OCI-LY7 (cell line): ENCODE results near the gene DMD. TPM values are rescaled to one million over a fixed set of nuclear protein-coding genes. Genes with fewer than 3 reads are reported as not detected.

Experiments used
- BruUV-seq: library from RNA; stranded (reverse); fragments of 400-500 nt; replicated peaks from 2 replicates; lab custom pipeline; 2021; lab: Mats Ljungman, UMichigan
- CTCF ChIA-PET: fragments of 300-600 bp; sonication (Branson Sonifier 250); formaldehyde crosslinking; loops from one replicate; lab custom pipeline; 2022; ENCODE audit warnings: antibody characterized with exemption; ENCODE audit not compliant: unreplicated experiment; lab: Charles Lee
- POLR2A ChIA-PET: fragments of 300-600 bp; sonication (Branson Sonifier 250); formaldehyde crosslinking; loops from one replicate; lab custom pipeline; 2022; ENCODE audit warnings: antibody characterized with exemption; lab: Charles Lee
- DNase-seq: peaks from one replicate; pipeline ENCODE4 v3.0.0-alpha.2; 2015; ENCODE audit warnings: low spot score
- H2AFZ ChIP-seq: fragments of 200-600 bp; sonication (generic), shearing (Covaris generic); 2 replicates; pipeline ENCODE4 v1.6.1; 2014; ENCODE audit warnings: mild to moderate bottlenecking, antibody characterized with exemption, low read length, moderate library complexity
- H3K27ac ChIP-seq: fragments of 200-600 bp; sonication (generic); 2 replicates; pipeline ENCODE4 v1.5.1; 2014; ENCODE audit warnings: mixed run types, low read depth, mild to moderate bottlenecking, moderate library complexity, low read length, inconsistent platforms; ENCODE audit not compliant: poor library complexity, severe bottlenecking
- H3K36me3 ChIP-seq: fragments of 200-600 bp; sonication (generic); 2 replicates; pipeline ENCODE4 v1.6.1; 2014; ENCODE audit warnings: mild to moderate bottlenecking, antibody characterized with exemption, low read length, moderate library complexity, mixed read lengths; ENCODE audit not compliant: insufficient read depth
- H3K4me1 ChIP-seq: fragments of 200-600 bp; sonication (generic); 2 replicates; pipeline ENCODE4 v1.5.1; 2014; ENCODE audit warnings: mild to moderate bottlenecking, low read length; ENCODE audit not compliant: insufficient read depth, poor library complexity, severe bottlenecking
- H3K4me2 ChIP-seq: fragments of 200-600 bp; sonication (generic); 2 replicates; pipeline ENCODE4 v1.6.1; 2014; ENCODE audit warnings: mild to moderate bottlenecking, low read length
- H3K4me3 ChIP-seq: fragments of 200-600 bp; sonication (generic); 2 replicates; pipeline ENCODE4 v1.5.1; 2014; ENCODE audit warnings: mild to moderate bottlenecking, low read depth, low read length; ENCODE audit not compliant: poor library complexity, severe bottlenecking
- H3K79me2 ChIP-seq: fragments of 200-600 bp; sonication (generic); 2 replicates; pipeline ENCODE4 v1.6.1; 2016; ENCODE audit warnings: low read depth, mild to moderate bottlenecking, low read length, moderate library complexity, mixed read lengths; ENCODE audit not compliant: insufficient read depth
- H3K9me2 ChIP-seq: fragments of 200-600 bp; sonication (generic); 2 replicates; pipeline ENCODE4 v1.6.1; 2016; ENCODE audit warnings: mild to moderate bottlenecking, low read length, mixed read lengths; ENCODE audit not compliant: insufficient read depth
- H3K9me3 ChIP-seq: fragments of 200-600 bp; sonication (generic); 2 replicates; pipeline ENCODE4 v1.6.1; 2014; ENCODE audit warnings: mild to moderate bottlenecking, mixed run types, low read length, mixed read lengths
- H4K20me1 ChIP-seq: fragments of 200-600 bp; sonication (generic); 2 replicates; pipeline ENCODE4 v1.6.1; 2014; ENCODE audit warnings: mild to moderate bottlenecking, antibody characterized with exemption, low read length, moderate library complexity, mixed read lengths; ENCODE audit not compliant: insufficient read depth
- EZH2phosphoT487 ChIP-seq: fragments of 200-600 bp; sonication (generic); IDR thresholded peaks from 2 replicates; pipeline ENCODE4 v1.6.1; 2018; ENCODE audit warnings: low read depth, borderline replicate concordance, mild to moderate bottlenecking, mixed run types, antibody characterized with exemption, low read length, moderate library complexity, mixed read lengths
- intact Hi-C: fragments of 100-400 bp; cut with micrococcal nuclease; formaldehyde crosslinking; loops from one replicate; pipeline ENCODE4 v1.10.0; 2022; ENCODE audit not compliant: unreplicated experiment
- total RNA-seq, 2 experiments: library from RNA; depleted of rRNA in 1 of 2; stranded (reverse); fragments of >200 nt in 1 of 2; shearing (Covaris generic) in 1 of 2; gene quantifications; 2 replicates each; pipeline ENCODE4 v1.2.3, GENCODE V29; 2014 to 2022
- TF ChIP-seq, protein P1 (sequence below): fragments of 200-600 bp; sonication (generic); conservative IDR thresholded peaks from 2 replicates; pipeline ENCODE4 v1.5.1; 2014; ENCODE audit warnings: mild to moderate bottlenecking, antibody characterized with exemption, low read length, moderate library complexity, mixed read lengths

Gene DMD
- total RNA-seq, 2 experiments from 2014 or later = 20.5 to 61.4 TPM

DNA sequence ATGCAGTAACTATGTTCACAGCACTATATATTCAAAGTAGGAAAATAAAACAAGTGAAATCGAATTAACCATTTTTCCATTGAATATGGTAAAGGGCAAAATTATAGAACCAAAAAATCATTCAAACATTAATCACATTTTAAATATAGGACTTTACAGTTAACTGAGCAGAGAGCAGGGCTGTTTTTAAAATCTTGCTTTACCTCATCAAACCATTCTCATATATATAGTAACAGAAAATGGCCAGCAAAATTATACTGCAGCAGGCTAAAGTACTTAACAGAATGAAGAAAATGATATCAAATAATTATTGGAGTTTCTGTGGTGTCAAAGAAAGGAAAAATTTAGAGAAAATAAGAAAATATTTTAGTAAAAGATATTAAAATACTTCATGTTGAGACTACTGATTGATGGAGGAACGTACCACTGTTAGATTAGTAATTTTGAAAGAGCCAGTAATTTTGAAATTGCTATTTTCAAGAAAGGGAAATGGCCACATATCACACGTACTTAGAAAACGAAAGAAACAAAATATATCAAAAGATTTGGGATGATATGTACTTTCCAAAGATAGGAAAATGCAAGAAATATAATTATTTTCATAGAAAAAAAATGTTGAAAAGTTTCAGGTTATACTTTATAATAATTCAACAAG, 813.7 kb downstream of the DMD start:
- Histone ChIP-seq H2AFZ (no peak overlapping the region), H4K20me1 (no peaks in the 10 kb centered on the region), H3K9me2 (no peaks in the 10 kb centered on the region), H3K27ac (no peak overlapping the region), H3K36me3 (no peaks in the 10 kb centered on the region), H3K9me3 (no peaks in the 10 kb centered on the region), H3K79me2 (no peaks in the 10 kb centered on the region), H3K4me1 (no peaks in the 10 kb centered on the region), H3K4me3 (no peak overlapping the region), H3K4me2 (no peak overlapping the region)
- intact Hi-C loops = no loop called here
- TF ChIP-seq EZH2phosphoT487 = no peak
- TF ChIP-seq, protein P1, sequence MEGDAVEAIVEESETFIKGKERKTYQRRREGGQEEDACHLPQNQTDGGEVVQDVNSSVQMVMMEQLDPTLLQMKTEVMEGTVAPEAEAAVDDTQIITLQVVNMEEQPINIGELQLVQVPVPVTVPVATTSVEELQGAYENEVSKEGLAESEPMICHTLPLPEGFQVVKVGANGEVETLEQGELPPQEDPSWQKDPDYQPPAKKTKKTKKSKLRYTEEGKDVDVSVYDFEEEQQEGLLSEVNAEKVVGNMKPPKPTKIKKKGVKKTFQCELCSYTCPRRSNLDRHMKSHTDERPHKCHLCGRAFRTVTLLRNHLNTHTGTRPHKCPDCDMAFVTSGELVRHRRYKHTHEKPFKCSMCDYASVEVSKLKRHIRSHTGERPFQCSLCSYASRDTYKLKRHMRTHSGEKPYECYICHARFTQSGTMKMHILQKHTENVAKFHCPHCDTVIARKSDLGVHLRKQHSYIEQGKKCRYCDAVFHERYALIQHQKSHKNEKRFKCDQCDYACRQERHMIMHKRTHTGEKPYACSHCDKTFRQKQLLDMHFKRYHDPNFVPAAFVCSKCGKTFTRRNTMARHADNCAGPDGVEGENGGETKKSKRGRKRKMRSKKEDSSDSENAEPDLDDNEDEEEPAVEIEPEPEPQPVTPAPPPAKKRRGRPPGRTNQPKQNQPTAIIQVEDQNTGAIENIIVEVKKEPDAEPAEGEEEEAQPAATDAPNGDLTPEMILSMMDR = no peak
- no peak for DNase-seq
- BruUV-seq = no TSS peak
- ChIA-PET CTCF (no interaction called here), POLR2A (no interaction called here)

DNA sequence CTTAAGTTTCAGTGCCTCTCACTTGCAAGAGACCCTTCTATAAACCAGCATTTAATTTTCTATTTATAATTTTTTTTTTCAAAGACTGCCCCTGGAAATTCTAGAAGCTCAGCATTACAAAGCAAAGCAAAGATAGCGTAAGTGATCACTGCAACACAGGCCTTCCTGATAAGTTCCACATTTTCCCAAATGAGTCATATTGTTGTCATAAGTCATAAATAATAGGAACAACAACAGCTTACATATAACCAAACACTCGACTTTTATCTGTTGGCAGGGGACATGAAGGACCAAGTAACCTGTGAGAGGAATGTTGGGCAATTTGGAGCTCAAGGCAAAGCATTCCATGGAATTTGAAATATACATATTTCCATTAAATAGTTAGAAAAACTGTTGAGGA, 815.5 kb downstream of the DMD start:
- Histone ChIP-seq H3K9me2 (no peaks in the 10 kb centered on the region), H2AFZ (no peak overlapping the region), H3K27ac (no peak overlapping the region), H3K4me2 (no peak overlapping the region), H4K20me1 (no peaks in the 10 kb centered on the region), H3K4me1 (no peaks in the 10 kb centered on the region), H3K79me2 (no peaks in the 10 kb centered on the region), H3K4me3 (no peak overlapping the region), H3K36me3 (no peaks in the 10 kb centered on the region), H3K9me3 (no peaks in the 10 kb centered on the region)
- TF ChIP-seq, protein P1 = no peak
- TF ChIP-seq EZH2phosphoT487 = no peak
- DNase-seq = no peak
- intact Hi-C loops = no loop called here
- no TSS peak for BruUV-seq
- CTCF ChIA-PET = no interaction called here
- POLR2A ChIA-PET = interaction anchor here (1.3 kb wide), 1 partner anchor 12 kb away, joined by 4 read pairs; no protein-coding TSS in a partner anchor

DNA sequence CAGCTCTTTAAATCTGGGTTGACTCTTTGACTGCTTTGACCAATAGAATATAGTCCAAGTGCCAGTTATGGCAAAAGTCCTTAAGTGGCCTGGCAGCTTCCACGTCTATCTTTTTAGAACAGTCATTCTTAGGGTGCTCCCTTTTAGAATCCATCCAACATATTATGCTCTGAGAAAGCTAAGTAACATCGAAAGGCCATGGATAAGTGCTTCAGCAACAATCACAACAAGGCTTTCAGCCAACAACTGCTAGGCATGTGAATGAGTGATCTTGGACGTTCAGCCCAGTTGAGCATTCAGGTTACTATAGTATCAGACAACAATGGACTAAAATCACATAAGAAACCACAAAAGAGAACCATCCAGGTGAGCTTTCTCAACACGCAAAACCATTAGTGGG, 818.7 kb downstream of the DMD start:
- Histone ChIP-seq H3K4me2 (no peak overlapping the region), H3K27ac (no peak overlapping the region), H3K4me3 (no peak overlapping the region), H4K20me1 (no peaks in the 10 kb centered on the region), H3K9me3 (no peaks in the 10 kb centered on the region), H3K9me2 (no peaks in the 10 kb centered on the region), H2AFZ (no peak overlapping the region), H3K79me2 (no peaks in the 10 kb centered on the region), H3K36me3 (no peaks in the 10 kb centered on the region), H3K4me1 (no peaks in the 10 kb centered on the region)
- DNase-seq = no peak
- POLR2A ChIA-PET = no interaction called here
- intact Hi-C loops = no loop called here
- TF ChIP-seq EZH2phosphoT487 = no peak
- TF ChIP-seq, protein P1 = no peak
- CTCF ChIA-PET = no interaction called here
- BruUV-seq = no TSS peak
